ENCODE measurements around the gene SLC44A3.

GRCh38 chr1:94843846-94844245 is 23.7 kb downstream of the SLC44A3 start:
- TF ChIP-seq CTCF (conservative IDR thresholded peaks at IDR 0.05) (no peak), ZFX (IDR thresholded peaks at IDR 0.05) (no peak)

All from C4-2B (cell line).